Left renal pelvis (tissue), 4 donors: Measurements from ENCODE around the gene TMPRSS15. TPM values are rescaled to one million over a fixed set of nuclear protein-coding genes. Genes with fewer than 3 reads are reported as not detected.
"Not testable (repeated sequence)": the region's sequence is repeated elsewhere in the genome, so short reads cannot be mapped to it uniquely, and the experiment has no call there.

Experiments
- DNase-seq, 4 donors: peaks; one replicate each; pipeline ENCODE4 v3.0.0-alpha.2; 2013; ENCODE audit warnings: low read depth in 4 of 4, low spot score in 3 of 4
- polyA plus RNA-seq, 4 donors: library from polyadenylated mRNA; unstranded; fragments of 120-200 nt; gene quantifications; one replicate each; pipeline ENCODE4 v1.2.1, GENCODE V29; 2013; ENCODE audit not compliant: insufficient read length in 4 of 4

TMPRSS15 gene
- under 1 TPM; 0.07 to 0.72 (median 0.23) TPM for polyA plus RNA-seq

DNA sequence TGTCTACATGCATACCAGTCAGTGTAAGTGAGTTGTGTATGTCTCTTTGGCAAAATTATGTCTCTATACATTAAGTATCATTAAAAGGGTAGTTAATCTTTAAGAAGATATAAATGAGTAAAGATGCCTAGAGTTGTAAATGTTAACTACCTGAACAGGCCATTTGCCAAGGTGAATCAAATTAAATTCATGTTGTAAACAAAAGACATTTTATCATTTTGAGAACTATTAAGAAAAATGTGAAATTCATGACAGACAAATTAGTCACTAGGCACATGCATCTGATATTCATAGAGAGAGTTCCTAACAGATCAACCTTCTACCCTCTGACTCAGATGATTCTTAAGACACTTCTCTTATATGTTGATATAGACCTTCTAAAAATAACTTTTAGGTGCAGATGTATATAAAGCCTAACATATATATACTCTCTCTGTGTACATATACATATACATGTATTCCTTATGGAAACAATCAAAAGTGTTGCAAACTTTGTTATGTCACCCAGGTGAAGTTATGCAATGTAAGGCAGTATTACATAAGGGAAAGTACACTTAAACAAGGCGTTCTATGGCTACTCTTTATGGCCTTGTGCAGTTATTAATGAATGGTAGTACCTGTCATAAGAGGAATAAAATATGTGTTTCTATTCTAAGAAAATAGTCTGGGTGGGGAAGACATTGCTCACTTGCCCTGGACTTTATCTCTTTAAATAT lies at the start of gene TMPRSS15:
Gene TMPRSS15 (minus strand): TSS at position 51 of the 716 bp plus-strand sequence. CDS start 163 bp downstream, outside the sequence.
- DNase-seq, result no peak

DNA sequence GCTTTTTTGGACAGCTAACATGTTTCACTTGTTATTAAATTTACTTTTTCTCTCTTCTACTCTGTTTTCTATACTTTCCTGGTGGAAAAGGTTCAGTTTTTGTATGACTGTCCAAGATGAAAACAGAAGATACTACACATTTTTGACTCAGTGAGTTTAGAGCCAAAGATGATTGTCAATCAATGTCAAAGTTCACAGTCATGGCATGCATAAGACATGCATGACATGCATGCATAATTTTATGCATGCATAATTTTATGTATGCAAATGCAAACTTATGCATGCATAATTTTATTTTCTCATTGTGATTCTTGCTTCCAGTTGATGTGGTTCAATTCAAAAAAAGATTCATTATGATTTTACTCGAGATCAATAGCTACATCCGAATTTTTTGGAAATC lies 48.1 kb upstream of the TMPRSS15 start:
- no peak for DNase-seq

DNA sequence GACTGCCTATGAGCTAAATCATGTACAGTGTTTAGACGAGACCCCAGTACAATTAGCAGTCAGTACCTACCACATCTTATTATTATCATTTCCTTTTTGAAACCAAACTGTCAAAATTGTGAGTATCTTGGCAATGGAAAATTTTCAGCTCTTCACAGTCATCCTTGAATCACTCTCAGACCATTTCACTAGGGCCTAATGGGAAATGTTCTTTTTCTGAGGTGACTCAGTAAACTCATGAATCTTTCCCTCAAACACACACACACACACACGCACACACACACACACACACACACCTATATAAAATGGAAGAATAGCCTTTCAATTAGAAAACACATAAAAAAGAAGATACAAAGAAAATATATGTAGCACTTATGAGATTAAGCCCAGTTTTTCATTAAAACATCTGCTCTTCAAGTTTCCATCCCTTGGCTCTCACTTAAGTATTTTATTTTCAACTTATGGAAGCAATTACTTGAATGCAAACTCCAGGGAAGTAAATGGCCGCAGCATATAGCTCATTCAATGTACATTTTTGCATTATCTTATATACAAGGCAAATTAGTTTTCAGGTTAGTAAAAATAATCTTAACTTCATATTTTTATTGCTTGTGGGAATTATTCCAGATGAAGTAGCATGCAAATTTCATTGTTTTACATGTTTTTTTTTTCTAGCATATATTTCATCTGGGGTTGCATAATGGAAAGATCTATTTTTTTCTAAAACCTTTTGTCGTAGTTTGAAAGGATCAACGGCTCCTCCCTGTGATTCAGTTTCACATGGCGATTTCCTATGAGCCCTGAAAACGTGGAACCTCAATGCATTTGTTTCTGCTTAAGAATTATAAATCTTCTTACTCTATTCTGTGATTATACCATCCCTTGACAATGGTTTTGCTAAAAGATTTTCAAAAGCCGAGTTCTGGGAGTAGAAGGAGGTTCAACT lies 46.3 kb upstream of the TMPRSS15 start:
- no peak for DNase-seq

DNA sequence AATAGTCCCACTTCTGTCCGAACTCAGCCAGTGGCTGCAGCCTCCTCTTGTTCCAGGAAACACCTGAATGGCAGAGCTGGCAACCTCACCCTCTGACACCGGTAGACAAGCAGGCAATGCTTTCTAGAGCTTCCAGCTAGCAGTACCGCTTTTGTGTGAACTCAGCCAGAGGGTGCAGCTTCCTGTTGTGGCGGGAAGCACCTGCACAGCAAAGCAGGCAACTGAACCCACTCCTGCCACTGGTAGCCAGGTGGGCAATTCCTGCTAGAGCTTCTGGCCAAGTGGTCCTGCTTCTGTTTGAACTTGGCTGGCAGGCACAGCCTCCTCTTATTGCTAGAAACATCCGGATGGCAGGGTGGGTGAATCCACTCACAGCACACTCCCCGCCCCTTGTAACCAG lies 40.1 kb upstream of the TMPRSS15 start:
- no peak for DNase-seq

DNA sequence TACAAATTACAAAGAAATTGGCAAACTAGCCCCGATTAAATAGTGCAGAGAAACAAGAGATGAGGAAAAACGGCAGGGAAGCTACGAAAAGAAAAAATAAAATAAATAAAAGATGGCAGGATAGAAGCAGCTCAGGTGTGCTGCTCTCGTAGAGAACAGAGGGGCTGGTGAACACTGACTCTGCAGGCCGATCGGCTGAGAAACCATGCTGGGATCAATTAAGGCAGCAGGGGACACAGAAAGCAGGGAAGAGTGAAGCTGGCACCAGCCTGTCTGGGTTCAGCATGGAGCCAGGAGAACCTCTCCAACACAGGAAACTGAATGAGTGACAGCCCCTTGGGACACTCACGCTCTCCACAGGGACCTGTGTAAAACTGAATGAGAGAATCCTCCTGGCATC lies 39.5 kb upstream of the TMPRSS15 start:
- DNase-seq, result no peak

DNA sequence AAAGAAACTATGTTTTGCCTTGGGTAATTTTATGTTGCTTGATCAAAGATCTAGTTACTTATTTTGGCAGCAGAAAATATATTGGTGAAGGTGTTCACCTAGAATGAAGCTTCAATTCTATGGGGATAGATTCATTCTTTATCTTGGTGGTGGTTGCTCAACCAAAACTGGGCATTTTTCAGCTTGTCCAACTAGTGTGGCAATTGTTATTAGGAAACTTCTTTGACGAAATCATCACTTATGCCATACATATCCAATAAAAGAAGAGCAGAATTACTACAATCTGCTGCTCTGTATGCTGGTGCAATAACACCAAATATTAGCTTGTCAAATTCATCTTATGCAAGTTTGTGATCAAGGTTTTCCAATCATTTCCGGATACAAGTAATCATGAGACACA lies 26.8 kb upstream of the TMPRSS15 start:
- no peak for DNase-seq

DNA sequence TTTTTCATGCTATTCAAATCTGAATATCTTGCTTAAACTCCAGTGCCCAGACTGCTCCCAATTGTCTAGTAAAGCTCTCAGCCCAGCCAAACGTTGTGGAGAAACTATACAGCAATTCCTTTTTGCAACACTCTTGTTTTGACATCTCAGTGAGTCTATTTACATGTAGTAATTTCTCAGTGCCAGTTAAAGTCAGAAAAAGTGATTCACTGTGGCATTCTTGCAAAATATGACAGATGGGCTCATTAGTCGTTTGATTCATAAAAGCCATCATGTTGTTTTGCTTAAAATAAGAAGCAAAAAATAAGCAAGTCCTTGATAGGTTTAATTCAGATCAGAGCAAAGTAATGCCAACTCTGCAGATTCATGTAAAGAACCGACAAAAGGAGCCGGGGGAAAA lies 20.7 kb upstream of the TMPRSS15 start:
- no peak for DNase-seq

DNA sequence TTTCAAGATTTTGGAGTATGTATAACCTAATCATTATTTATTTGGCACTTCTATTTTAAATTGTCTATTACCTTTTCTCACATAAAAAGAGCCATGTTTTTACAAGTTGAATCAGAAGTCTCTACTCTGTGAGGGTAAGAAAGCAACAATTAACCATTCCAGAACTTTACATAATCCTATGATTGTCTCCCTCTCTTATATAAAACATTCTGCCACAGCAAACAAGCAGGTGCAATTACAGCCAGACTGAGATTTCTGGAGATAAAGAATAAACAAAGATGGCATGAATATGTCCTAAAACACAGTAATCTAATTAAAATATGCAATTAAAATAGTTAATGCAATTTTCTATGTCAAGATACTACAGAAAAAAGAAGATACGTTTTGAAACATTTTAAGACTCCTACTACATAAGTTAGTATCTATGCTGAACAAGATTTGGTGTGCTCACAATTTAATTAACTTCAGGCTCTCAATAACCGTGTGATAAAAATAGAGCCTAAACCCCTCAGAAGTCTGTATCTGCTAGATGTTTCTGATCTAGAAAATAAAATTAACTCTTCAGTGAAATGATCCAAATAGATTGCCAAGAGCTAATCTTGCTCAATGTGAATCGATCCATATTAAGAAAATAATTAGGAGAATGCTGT lies 13.7 kb upstream of the TMPRSS15 start:
- DNase-seq, result no peak

DNA sequence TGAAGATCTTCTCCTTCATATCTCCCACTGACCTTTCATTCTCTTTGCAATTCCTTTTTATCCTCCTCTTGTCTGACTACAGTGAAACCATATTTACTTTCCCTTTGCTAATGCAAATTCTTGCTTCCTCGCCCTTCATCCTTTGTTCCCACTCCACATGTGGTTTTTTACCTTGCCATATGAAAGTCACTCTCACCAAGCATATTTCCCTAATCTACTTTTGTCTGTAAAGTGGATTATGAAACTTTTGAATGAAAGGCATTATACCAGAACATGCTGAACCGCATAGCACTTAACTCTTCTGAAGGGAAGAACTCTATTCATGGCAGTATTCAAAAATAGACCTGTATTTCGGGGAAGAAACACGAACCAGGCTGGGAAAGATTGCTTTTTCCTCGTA lies 8.0 kb upstream of the TMPRSS15 start:
- DNase-seq, result no peak

DNA sequence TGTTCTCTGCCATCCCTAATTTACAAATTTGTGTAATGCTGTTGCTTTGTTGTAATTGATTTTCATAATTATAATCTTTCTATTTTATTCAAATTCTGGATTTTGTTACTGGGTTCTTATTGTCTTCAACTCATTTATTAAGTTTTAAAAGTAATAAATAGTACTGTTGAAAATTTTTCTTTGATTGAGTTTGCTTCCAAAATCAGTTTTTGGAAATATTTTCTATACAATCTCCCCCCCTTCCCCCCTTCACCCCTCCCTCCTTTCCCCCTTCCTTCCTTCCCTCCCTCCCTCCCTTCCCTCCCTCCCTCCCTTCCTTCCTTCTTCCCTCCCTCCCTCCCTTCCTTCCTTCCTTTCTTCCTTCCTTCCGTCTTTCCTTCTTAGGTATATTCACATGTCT lies 6.0 kb upstream of the TMPRSS15 start:
- DNase-seq, result no peak

DNA sequence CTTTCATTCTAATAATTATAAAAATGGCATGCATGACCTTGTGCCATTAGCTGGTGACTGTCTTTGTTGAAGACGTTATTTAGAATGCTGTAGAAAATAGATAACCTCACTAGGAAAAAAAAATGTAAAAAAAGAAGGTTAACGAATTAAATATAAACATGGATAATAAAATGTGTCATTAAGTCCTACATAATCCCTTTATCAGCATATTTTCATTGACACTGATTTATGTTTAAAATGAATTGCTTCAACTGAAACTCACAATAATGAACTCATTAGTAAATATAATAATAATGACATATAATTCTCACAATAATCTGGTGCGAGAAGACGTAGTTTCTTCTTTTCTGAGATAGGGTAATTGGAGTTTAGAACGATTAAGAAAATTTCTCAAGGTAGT lies 4.7 kb downstream of the TMPRSS15 start:
- DNase-seq, result no peak

DNA sequence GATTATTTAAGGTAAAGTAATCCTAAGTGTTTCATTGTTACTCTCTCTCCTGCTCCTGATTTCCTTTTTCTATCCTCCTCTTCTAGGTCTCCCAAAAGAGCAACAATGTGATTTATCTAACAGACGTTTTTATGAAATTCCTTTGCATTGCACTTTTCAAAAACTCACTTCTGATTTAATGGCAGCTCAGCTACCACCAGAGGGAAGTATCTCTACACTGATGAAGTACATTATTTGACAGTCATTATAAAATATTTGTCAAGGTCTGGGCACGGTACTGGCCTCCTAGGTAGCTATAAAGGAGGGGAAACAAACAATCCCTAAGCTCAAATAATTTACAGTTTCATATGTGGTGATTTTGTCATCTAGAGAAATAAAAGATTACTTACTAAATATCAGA lies 15.6 kb downstream of the TMPRSS15 start:
- no peak for DNase-seq

DNA sequence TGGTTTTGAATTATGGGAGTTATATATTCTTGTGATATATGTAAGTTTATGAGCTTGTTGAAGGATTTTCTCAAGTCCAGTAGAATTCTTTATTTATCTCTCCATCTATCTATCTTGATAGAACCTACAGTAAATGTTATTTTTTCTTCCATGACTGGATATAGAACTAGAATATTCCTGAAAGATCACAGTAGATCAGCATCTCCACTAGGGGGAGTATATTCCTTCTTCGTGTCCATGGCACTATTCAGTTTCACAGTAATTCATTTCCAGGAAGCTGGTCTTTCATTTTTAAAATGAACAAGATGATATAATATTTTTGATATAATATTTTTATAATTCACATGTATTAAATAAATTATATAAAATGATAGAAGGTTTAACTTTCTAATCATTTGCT lies 18.8 kb downstream of the TMPRSS15 start:
- no peak for DNase-seq

DNA sequence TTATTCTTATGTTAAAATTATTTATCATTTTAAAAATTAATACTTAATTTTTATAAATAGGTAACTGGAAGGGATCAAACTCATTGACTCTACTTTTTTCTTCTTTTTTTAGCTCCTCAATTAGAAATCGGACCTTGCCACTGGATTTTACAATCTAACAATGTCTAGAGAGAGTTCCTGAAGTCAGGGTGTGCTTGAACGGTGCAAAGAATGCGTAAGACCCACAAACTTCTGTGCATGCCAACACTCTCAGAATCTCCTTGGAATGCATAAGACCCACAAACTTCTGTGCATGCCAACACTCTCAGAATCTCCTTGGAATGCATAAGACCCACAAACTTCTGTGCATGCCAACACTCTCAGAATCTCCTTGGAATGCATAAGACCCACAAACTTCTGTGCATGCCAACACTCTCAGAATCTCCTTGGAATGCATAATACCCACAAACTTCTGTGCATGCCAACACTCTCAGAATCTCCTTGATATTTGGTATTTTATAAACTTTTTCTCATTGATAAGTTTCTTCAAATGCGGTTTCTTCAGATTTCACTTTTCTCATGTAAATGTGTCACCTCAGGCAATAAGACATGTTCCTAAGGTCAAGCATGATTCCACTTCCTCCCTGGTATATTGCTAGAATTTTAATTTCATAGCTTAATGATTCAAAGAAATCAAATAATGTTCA lies 20.5 kb downstream of the TMPRSS15 start:
- not testable (repeated sequence) for DNase-seq

DNA sequence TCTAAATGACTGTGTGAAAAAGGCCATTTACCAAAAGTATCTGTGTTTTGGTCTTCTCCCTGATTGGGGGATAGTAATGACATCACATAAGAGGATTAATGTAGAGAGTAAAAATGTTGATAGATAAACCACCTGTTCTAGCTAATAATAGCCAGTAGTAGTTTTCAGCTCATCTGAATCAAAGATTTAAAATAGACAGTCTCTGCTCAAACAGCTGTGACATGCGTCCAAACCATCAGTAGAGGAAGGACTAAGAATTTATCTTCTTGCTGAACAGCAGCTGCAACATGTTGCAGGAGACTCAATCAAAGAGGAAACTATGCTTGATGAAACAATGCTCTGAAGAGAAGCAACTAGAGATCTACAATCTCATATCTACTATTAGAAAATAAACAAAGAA lies 21.4 kb downstream of the TMPRSS15 start:
- DNase-seq, result no peak

DNA sequence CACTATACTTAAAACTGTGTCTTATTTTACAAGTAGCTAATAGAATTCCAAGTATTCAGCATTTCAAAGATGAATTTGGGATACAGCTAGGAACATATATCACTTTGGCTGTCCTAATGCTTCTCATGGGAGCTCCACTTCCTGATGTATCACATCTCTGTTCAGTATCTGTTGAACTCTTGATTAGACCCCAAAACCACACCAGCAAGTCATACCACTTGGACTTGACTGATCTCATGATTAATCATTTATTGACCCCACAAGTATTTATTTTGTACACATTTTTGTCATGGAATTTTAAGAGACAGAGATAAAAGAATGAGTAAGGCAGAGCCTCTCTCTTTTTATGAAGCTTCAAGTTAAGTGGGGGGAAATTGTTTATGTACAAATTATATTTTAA lies 30.0 kb downstream of the TMPRSS15 start:
- no peak for DNase-seq

DNA sequence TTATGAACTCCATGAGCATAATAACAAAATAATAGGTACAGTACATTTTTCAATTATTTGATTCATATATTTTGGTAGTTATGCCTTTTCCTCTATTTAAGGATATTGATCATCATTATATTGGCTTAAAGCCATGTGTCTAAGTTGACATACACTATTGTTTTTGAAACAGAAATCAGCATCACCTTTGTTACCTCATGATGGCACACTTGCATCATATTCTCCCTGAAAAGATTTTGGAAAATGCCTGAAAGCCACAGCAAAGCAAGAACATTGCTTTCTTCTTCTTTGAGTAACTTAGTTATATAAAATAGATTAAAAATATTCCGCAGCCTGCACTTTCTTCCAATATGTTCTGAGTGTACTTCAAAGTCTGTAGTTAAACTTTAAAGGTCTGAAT lies 33.3 kb downstream of the TMPRSS15 start:
- no peak for DNase-seq

DNA sequence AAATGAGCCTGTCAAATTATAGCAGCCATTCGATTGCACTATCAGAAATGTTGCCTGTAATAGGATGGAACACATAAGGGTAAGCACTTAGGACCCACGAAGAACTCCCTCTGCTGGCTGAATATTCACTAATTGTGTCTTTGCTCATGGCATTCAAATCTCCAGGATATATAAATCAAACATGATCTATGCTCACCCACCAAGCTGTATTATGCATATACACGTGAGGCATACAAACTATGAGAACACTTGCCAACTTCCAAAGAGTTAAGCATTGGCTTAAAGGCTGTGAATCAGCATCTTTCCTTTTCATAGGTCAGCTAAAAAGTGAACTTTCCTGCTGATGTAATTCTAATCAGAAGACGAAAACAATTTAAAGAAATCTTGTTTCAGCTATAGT lies 34.5 kb downstream of the TMPRSS15 start:
- DNase-seq, result no peak

DNA sequence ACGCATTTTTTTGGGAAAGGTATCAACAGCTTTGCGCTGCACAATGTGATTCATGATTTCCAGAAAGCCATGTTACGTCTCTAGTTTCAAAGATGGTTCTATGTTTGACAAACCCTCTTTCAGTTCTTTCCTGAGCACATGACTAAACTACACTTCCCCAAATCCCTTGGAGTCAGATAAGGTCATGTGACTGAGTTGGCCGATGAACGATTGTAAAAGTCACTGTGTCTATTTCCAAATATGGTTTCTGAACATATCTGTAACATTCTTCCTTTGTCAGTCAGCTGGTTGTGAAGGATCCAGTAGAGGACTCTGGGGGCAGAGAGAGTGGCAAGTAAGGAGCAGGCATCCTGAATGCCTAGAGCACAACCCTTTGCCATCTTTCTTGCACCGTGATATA lies 35.4 kb downstream of the TMPRSS15 start:
- no peak for DNase-seq

DNA sequence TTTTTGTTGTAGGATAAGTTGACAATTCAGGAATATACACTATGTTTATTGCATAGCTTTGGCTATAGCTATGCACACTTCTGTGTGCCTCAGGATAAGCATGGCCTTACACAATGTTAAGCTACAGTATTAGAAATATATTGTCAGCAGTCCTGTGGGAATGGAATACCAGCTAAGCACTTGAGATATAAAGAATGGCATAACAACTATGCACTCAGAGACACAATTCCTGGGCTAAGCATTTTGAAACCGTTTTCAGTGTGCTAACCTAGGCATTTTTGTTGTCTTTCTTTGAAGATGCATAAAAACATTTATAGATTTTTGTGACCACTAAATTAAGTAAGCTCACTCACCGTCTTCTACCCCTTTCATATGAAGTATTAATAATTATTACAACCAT lies 46.8 kb downstream of the TMPRSS15 start:
- no peak for DNase-seq

DNA sequence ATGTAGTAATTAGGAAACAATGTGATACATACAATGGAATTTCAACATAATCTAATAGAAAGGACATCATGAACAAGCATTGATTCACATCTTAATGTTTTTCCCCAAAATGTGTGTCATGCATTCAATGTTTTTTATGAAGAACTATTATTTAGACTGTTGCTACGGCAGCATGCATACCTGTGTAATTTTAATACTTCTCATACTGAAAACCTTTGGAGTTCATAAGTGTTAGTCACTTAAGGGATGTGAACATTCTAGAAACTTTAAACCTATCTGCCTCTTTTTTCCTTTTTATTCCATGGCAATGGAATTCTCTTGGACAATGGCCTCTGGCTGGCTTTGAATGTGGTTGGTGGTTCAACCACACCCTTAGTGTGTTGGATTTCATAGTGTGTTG lies 48.6 kb downstream of the TMPRSS15 start:
- DNase-seq, result no peak
